ENCODE data around the gene KHDC4.

Gene KHDC4

DNA sequence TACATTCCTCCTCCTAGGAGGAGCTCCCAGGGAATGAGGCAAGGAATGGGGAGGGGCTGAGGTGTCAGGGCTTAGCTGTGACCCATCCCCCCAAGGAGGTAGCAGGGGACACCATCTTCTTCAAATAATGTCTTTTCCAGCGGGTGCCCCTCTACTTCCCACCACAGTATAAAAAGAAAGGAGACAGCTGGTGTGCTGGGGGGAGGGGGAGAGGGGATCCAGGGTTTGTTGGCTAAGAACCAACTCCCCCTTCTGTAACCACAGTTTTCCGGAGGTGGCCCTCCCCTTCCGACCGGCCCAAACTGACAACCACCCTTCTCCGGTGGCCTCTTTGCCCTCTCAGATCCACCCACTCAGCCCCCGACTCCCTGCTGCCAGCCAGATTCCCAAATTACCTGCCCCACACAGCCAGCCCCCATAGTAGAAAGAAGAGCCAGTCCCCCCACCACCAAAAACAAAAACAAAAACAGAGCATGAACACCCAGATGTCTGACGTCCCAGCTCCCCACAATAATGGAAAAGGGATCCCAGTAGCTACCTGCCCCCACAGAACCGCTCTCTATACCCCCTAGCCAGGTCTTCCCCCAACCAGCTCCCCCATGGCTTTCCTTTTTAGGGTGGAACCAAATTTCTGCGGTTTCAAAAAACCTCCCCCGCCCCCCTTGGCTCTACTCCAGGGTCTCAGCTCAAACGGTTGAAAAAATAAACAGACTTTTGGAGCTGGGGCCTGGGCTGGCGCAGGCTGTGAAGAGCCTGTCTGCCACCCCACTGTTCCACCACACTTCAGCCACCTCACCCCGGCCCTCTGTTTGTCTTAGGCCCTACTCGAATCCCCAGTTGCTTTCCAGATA is 42.1 kb upstream of the KHDC4 start:
- H3K4me1 ChIP-seq (ENCODE audit: insufficient read depth, low read length) = peaks cover 52% of the 10 kb centered on the region
- 2% methylated on average over 13 of the region's 14 CpGs for WGBS
- H3K36me3 ChIP-seq (ENCODE audit: insufficient read depth, low read length) = 0 out of 2 replicates have a peak, but pooled peaks cover 3% of the 10 kb centered on the region
- H3K27ac ChIP-seq (ENCODE audit: low read depth, low read length) = peak overlapping the region; percentile 68
- no peaks in the 10 kb centered on the region for H3K9me3 ChIP-seq (ENCODE audit: insufficient read depth, low read depth, low read length)
- peak overlapping the region; percentile 92 for H3K9ac ChIP-seq (ENCODE audit: low read depth, low read length)
- peak overlapping the region; percentile 81 for H3K4me3 ChIP-seq (ENCODE audit: low read length)
- no peaks in the 10 kb centered on the region for H3K27me3 ChIP-seq (ENCODE audit: insufficient read depth, low read length)

DNA sequence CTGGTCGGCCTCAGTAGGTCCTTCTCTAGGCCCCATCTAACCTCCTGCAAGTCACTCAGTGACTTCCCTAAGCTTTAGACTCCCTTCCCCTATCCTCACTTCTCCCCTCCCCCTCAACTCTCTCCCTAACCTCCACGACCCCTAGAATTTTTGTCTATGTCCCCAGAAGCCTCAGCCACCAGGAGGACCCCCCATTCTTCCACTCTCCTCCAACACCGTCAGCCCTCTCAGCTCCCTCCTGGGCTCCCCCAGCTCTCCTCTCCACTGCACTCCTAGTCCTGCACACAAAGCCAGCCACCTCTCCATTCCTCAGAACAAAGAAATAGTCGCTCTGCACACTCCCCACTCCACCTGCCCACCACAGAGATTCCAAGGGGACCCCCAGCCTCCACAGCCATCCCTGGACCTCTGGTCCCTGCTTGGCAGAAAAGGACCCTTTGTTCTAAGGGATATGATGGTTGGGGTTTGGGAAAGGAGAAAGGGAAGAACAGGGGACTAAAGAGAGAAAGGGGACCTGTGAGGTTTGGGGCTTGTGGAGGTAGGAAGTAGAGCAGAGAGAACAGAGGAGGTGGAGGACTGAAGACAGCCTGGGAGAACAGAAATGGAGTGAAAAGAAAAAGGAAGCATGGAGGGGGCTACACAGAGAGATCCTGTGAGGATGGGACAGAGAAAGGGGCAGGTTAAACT is 41.3 kb upstream of the KHDC4 start:
- Histone ChIP-seq H3K9me3 (ENCODE audit: insufficient read depth, low read depth, low read length) (no peaks in the 10 kb centered on the region), H3K4me3 (ENCODE audit: low read length) (peak overlapping the region; percentile 81), H3K27ac (ENCODE audit: low read depth, low read length) (peak overlapping the region; percentile 22), H3K27me3 (ENCODE audit: insufficient read depth, low read length) (no peaks in the 10 kb centered on the region), H3K9ac (ENCODE audit: low read depth, low read length) (peak overlapping the region; percentile 49), H3K4me1 (ENCODE audit: insufficient read depth, low read length) (peaks cover 52% of the 10 kb centered on the region), H3K36me3 (ENCODE audit: insufficient read depth, low read length) (0 out of 2 replicates have a peak, but pooled peaks cover 3% of the 10 kb centered on the region)
- 31% methylated on average over 4 of the region's 4 CpGs for WGBS

DNA sequence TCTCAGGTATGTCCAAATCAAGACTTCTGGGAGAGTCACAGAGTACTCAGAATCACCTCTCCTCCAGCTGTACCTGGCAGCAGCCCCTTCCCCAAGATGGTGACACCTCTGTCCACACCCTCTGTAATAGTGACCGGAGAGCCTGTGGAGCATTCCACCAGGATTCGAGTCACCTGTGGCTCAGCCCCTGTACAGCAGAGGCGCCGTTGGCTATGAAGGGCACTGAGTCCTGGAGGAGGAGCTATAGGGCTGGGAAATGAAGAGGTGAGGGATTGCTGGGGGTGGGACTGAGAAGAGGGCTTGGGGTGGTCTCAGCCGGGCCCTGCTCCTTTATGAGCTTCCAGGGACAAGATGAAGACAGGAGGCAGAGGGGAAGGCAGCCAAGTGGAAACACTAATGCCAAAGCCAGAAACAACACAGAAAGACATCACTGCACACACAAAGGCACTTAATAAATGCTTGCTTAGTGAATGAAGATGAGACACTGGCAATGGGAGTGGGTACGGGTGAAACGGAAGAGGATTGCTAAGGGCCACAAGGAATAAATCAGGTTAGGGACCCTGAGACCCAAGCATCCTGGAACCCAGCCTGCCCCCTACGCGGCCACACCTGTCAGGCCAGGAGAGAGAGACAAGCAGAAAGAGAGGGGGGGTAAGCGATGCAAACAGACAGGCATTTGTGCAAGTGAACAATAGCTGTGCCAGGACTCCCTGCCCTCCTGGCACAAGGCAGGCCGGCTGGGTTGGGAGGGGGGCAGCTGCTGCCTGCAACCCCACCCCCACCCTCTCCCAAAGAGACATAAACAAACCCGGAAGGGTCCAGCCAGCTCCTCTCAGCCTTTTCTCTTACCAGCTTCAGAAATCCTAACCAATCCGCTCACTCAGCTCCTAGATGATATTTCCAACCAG is 40.2 kb upstream of the KHDC4 start:
- no peak overlapping the region for H3K9ac ChIP-seq (ENCODE audit: low read depth, low read length)
- no peaks in the 10 kb centered on the region for H3K9me3 ChIP-seq (ENCODE audit: insufficient read depth, low read depth, low read length)
- no peaks in the 10 kb centered on the region for H3K27me3 ChIP-seq (ENCODE audit: insufficient read depth, low read length)
- H3K4me3 ChIP-seq (ENCODE audit: low read length) = peak overlapping the region; percentile 81; the same call in 1 of the 2 replicates
- 81% methylated on average over 13 of the region's 13 CpGs for WGBS
- 0 out of 2 replicates have a peak, but pooled peaks cover 3% of the 10 kb centered on the region for H3K36me3 ChIP-seq (ENCODE audit: insufficient read depth, low read length)
- peaks cover 49% of the 10 kb centered on the region for H3K4me1 ChIP-seq (ENCODE audit: insufficient read depth, low read length)
- no peak overlapping the region for H3K27ac ChIP-seq (ENCODE audit: low read depth, low read length)

DNA sequence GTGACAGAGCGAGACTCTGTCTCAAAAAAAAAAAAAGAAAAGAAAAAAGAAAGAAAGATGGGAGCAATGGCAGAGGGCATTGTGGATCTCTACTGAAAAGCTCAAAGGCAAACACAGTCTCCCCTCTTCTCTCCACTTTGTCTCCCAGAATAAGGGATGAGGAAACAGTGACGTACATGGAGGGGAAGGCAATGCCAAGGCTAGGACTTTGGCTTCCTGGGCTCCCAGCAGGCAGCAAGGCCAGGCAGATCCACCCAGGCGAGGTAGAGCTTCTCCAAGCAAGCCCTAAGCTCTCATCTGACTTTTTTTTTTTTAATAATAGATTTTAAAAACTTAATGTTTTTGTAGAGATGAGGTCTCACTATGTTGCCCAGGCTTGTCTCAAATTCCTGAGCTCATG is 39.5 kb upstream of the KHDC4 start:
- Histone ChIP-seq H3K9me3 (ENCODE audit: insufficient read depth, low read depth, low read length) (no peaks in the 10 kb centered on the region), H3K4me3 (ENCODE audit: low read length) (no peak overlapping the region), H3K27me3 (ENCODE audit: insufficient read depth, low read length) (no peaks in the 10 kb centered on the region), H3K9ac (ENCODE audit: low read depth, low read length) (no peak overlapping the region), H3K27ac (ENCODE audit: low read depth, low read length) (no peak overlapping the region), H3K36me3 (ENCODE audit: insufficient read depth, low read length) (peaks cover 11% of the 10 kb centered on the region), H3K4me1 (ENCODE audit: insufficient read depth, low read length) (peaks cover 48% of the 10 kb centered on the region)
- 88% methylated on average over 3 of the region's 3 CpGs for WGBS

DNA sequence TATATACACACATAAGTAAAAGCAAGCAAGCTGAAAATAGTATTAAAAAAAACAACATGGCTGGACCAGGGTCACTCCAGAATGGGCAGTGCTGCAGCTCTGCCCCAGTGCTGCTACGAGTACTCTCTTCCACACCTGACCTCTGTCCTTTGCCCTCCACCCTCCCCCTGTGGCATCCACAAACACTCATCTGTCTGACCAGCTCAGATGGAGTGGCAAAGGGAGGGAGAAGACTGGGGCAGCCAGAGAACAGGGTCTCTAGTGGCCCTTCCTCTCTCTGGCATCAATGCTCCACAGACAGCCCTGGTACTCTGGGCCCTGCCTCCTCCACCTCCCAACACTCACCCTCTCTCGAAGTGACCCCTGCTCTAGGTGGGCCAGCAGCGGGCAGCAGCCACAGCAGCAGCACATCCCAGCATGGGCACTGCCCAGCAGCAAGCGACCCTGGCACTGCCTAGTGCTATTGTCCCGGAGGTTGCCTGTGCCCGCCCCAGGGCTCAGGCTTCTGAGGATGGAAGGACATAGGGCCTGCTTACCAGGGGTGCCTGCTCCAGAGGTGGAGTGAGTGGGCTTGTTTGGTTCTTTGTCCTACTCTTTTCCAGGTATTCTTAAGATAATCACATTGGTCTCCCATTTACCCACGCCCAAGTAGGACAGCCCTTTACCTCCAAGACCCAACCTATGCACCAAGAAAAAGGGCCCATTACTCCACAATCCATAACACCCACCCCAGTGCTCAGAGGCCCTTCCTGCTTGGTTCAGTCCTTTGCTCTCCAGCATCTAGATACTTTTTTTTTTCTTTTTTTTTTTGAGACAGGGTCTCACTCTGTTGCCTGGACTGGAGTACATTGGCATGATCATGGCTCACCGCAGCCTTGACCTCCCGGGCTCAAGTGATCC is 37.9 kb upstream of the KHDC4 start:
- Histone ChIP-seq H3K9ac (ENCODE audit: low read depth, low read length) (no peak overlapping the region), H3K4me3 (ENCODE audit: low read length) (no peak overlapping the region), H3K27me3 (ENCODE audit: insufficient read depth, low read length) (no peaks in the 10 kb centered on the region), H3K9me3 (ENCODE audit: insufficient read depth, low read depth, low read length) (no peaks in the 10 kb centered on the region), H3K4me1 (ENCODE audit: insufficient read depth, low read length) (peaks cover 64% of the 10 kb centered on the region), H3K36me3 (ENCODE audit: insufficient read depth, low read length) (peaks cover 25% of the 10 kb centered on the region), H3K27ac (ENCODE audit: low read depth, low read length) (no peak overlapping the region)
- 91% methylated on average over 9 of the region's 9 CpGs for WGBS

DNA sequence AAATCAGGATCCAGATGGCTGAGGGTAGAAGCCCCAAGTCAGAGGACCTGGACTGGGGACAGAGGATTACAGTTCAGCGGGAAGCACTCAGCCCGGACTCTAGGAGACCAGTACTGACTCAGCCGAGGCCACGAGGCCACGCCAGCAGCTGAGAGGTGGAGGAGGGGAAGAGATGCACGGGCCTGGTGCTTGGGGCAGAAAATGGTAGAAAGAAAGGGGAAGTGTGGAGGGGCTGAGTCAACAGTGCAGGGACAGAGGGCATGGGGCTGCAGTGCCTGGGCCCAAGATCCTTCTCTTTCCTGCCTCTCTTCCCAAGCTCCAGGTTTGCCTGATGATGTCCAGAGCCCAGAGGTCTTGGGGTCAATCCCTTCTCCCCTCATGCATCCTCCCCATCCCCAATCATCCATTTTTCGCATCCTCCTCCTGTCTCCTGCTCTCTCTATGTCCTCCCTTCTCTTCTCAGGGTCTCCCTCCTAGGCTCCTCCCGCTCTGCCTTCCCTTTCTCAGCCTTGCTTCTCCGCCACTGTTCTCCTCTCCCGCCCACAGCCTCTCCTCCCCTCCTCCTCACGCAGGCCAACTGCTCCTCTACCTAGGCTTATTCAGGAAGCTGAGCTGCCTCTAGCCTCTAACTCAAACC is 36.4 kb upstream of the KHDC4 start:
- no peak overlapping the region for H3K9ac ChIP-seq (ENCODE audit: low read depth, low read length)
- peaks cover 40% of the 10 kb centered on the region for H3K36me3 ChIP-seq (ENCODE audit: insufficient read depth, low read length)
- H3K27me3 ChIP-seq (ENCODE audit: insufficient read depth, low read length) = no peaks in the 10 kb centered on the region
- no peak overlapping the region for H3K27ac ChIP-seq (ENCODE audit: low read depth, low read length)
- no peaks in the 10 kb centered on the region for H3K9me3 ChIP-seq (ENCODE audit: insufficient read depth, low read depth, low read length)
- no peak overlapping the region for H3K4me3 ChIP-seq (ENCODE audit: low read length)
- H3K4me1 ChIP-seq (ENCODE audit: insufficient read depth, low read length) = peaks cover 56% of the 10 kb centered on the region
- WGBS = 48% methylated on average over 11 of the region's 11 CpGs

DNA sequence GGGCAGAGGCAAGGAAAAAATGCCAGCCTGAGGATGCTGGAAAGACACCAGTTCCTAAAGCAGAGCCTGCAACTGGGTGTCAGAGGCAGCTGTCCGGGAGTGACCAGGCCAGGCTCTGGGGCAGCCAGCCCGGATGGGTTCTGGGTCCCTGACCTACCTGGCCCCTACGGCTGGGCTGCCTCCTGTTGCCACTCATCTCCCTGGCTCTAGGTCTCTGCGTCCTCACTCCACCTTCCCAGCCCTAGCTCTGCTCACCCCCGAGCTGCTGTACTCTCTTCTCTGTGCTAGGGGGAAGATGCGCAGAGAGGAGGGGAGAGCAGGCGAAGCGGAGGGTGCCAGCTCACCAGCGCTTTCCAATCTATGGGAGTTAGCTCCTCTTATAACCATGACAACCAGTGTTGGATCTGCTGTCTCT is 35.2 kb upstream of the KHDC4 start:
- Histone ChIP-seq H3K4me3 (ENCODE audit: low read length) (no peak overlapping the region), H3K9ac (ENCODE audit: low read depth, low read length) (no peak overlapping the region), H3K27ac (ENCODE audit: low read depth, low read length) (no peak overlapping the region), H3K27me3 (ENCODE audit: insufficient read depth, low read length) (no peaks in the 10 kb centered on the region), H3K9me3 (ENCODE audit: insufficient read depth, low read depth, low read length) (no peaks in the 10 kb centered on the region), H3K4me1 (ENCODE audit: insufficient read depth, low read length) (peaks cover 43% of the 10 kb centered on the region), H3K36me3 (ENCODE audit: insufficient read depth, low read length) (peaks cover 53% of the 10 kb centered on the region)
- WGBS = 90% methylated on average over 9 of the region's 9 CpGs

GRCh38 chr1:155968670-155969069 is 34.5 kb upstream of the KHDC4 start:
- Histone ChIP-seq H3K27me3 (ENCODE audit: insufficient read depth, low read length) (no peaks in the 10 kb centered on the region), H3K4me3 (ENCODE audit: low read length) (no peak overlapping the region), H3K36me3 (ENCODE audit: insufficient read depth, low read length) (peaks cover 58% of the 10 kb centered on the region), H3K9me3 (ENCODE audit: insufficient read depth, low read depth, low read length) (no peaks in the 10 kb centered on the region), H3K9ac (ENCODE audit: low read depth, low read length) (no peak overlapping the region), H3K4me1 (ENCODE audit: insufficient read depth, low read length) (peaks cover 39% of the 10 kb centered on the region), H3K27ac (ENCODE audit: low read depth, low read length) (no peak overlapping the region)
- WGBS = 96% methylated on average over 3 of the region's 3 CpGs

- no peak overlapping the region for H3K9ac ChIP-seq (ENCODE audit: low read depth, low read length)
- H3K9me3 ChIP-seq (ENCODE audit: insufficient read depth, low read depth, low read length) = no peaks in the 10 kb centered on the region
- peaks cover 63% of the 10 kb centered on the region for H3K36me3 ChIP-seq (ENCODE audit: insufficient read depth, low read length)
- WGBS = 86% methylated on average over 6 of the region's 7 CpGs
- no peak overlapping the region; the same call in 1 of the 2 replicates for H3K27ac ChIP-seq (ENCODE audit: low read depth, low read length)
- no peak overlapping the region for H3K4me3 ChIP-seq (ENCODE audit: low read length)
- no peaks in the 10 kb centered on the region for H3K27me3 ChIP-seq (ENCODE audit: insufficient read depth, low read length)
- peaks cover 39% of the 10 kb centered on the region for H3K4me1 ChIP-seq (ENCODE audit: insufficient read depth, low read length)
Observed at GRCh38 chr1:155968051-155968400, 33.8 kb upstream of the KHDC4 start.

Measured in HUES64 (cell line).